Activated naive CD4-positive, alpha-beta T cell treated with anti-CD3 and anti-CD28 coated beads for 36 hours (primary cell): Measurements from ENCODE around the gene COL12A1. TPM values are rescaled to one million over a fixed set of nuclear protein-coding genes. Genes with fewer than 3 reads are reported as not detected.

Experiments
- total RNA-seq, 2 experiments: library from RNA; stranded (reverse); gene quantifications; one replicate each; pipeline ENCODE4 v1.2.3, GENCODE V29; 2021

COL12A1 gene
- total RNA-seq, 2 experiments from 2014 or later: 0.05 TPM; not detected in 1

Other genes with a start within 250 kb of the COL12A1 start
- gene COX7A2, start 37.7 kb upstream of the COL12A1 start, total RNA-seq: 100 to 1,000 TPM; 577 to 592 TPM
- gene TMEM30A, start 78.7 kb upstream of the COL12A1 start, total RNA-seq: 10 to 100 TPM; 68.9 to 76.0 TPM